GM19463 (cell line): ENCODE data around the gene GPR78.
"Not testable (repeated sequence)": the region's sequence is repeated elsewhere in the genome, so short reads cannot be mapped to it uniquely, and the experiment has no call there.

Experiments used
- ATAC-seq: cut with Tn5 transposase; IDR thresholded peaks from one replicate; pipeline ENCODE4 v1.9.1; 2021; ENCODE audit warnings: mild to moderate bottlenecking, moderate library complexity; ENCODE audit not compliant: unreplicated experiment

GPR78 gene

GRCh38 chr4:8613421-8614364 lies 33.5 kb downstream of the GPR78 start:
- no peak for ATAC-seq

- ATAC-seq = no peak
Measured at GRCh38 chr4:8614365-8615193, 34.4 kb downstream of the GPR78 start.

GRCh38 chr4:8615366-8615765 lies 35.2 kb downstream of the GPR78 start:
- ATAC-seq = no peak

- no peak for ATAC-seq
Measured at GRCh38 chr4:8615921-8616787, 36.0 kb downstream of the GPR78 start.

- ATAC-seq = no peak
Measured at GRCh38 chr4:8616831-8617230, 36.6 kb downstream of the GPR78 start.

- ATAC-seq = no peak
Measured at GRCh38 chr4:8617486-8618040, 37.4 kb downstream of the GPR78 start.

- ATAC-seq = no peak
Measured at GRCh38 chr4:8618421-8618820, 38.2 kb downstream of the GPR78 start.

GRCh38 chr4:8618961-8619720 lies 38.9 kb downstream of the GPR78 start:
- ATAC-seq = no peak

GRCh38 chr4:8621135-8621534 lies 40.9 kb downstream of the GPR78 start:
- not testable (repeated sequence) for ATAC-seq

- ATAC-seq = not testable (repeated sequence)
Measured at GRCh38 chr4:8624601-8625272, 44.5 kb downstream of the GPR78 start.

- ATAC-seq = not testable (repeated sequence)
Measured at GRCh38 chr4:8630240-8630905, 50.2 kb downstream of the GPR78 start.

GRCh38 chr4:8631896-8632295 lies 51.7 kb downstream of the GPR78 start:
- ATAC-seq = not testable (repeated sequence)

- not testable (repeated sequence) for ATAC-seq
Measured at GRCh38 chr4:8634773-8635172, 54.6 kb downstream of the GPR78 start.

- not testable (repeated sequence) for ATAC-seq
Measured at GRCh38 chr4:8635897-8636554, 55.8 kb downstream of the GPR78 start.
